Stimulated activated CD8-positive, alpha-beta memory T cell treated with anti-CD3 and anti-CD28 coated beads, Interleukin-12 subunit alpha, Interleukin-12 subunit beta, amount 100 ng/mL, for 4 hours (primary cell): ENCODE measurements around the gene MUC2.

ENCODE experiments used
- DNase-seq: peaks from one replicate; pipeline ENCODE4 v3.0.0-alpha.2; 2020; ENCODE audit warnings: low read depth

MUC2 gene

GRCh38 chr11:1051356-1052132, 23.1 kb upstream of the MUC2 start:
- no peak for DNase-seq

- DNase-seq = no peak
Observed at GRCh38 chr11:1052133-1053011, 22.3 kb upstream of the MUC2 start.

GRCh38 chr11:1053121-1053901, 21.4 kb upstream of the MUC2 start:
- DNase-seq = no peak

- DNase-seq = no peak
Observed at GRCh38 chr11:1054143-1055108, 20.2 kb upstream of the MUC2 start.

GRCh38 chr11:1055109-1055703, 19.5 kb upstream of the MUC2 start:
- no peak for DNase-seq

- DNase-seq = no peak
Observed at GRCh38 chr11:1055990-1056771, 18.5 kb upstream of the MUC2 start.

GRCh38 chr11:1057806-1058205, 16.9 kb upstream of the MUC2 start:
- DNase-seq = no peak

GRCh38 chr11:1059759-1060158, 14.9 kb upstream of the MUC2 start:
- no peak for DNase-seq

- DNase-seq = no peak
Observed at GRCh38 chr11:1060410-1060809, 14.3 kb upstream of the MUC2 start.

GRCh38 chr11:1060852-1061616, 13.6 kb upstream of the MUC2 start:
- DNase-seq = no peak

- DNase-seq = no peak
Observed at GRCh38 chr11:1062075-1062820, 12.4 kb upstream of the MUC2 start.

GRCh38 chr11:1064167-1064566, 10.5 kb upstream of the MUC2 start:
- DNase-seq = no peak

GRCh38 chr11:1067812-1068496, 6.7 kb upstream of the MUC2 start:
- DNase-seq = no peak

- no peak for DNase-seq
Observed at GRCh38 chr11:1069740-1070139, 4.9 kb upstream of the MUC2 start.

GRCh38 chr11:1070594-1071462, 3.8 kb upstream of the MUC2 start:
- no peak for DNase-seq

- DNase-seq = no peak
Observed at GRCh38 chr11:1071571-1072115, 3.0 kb upstream of the MUC2 start.
